ENCODE measurements around the gene AXIN1. TPM values are rescaled to one million over a fixed set of nuclear protein-coding genes. Genes with fewer than 3 reads are reported as not detected.

AXIN1 gene
- total RNA-seq, 1 experiment from 2014 or later: 42.0 TPM

DNA sequence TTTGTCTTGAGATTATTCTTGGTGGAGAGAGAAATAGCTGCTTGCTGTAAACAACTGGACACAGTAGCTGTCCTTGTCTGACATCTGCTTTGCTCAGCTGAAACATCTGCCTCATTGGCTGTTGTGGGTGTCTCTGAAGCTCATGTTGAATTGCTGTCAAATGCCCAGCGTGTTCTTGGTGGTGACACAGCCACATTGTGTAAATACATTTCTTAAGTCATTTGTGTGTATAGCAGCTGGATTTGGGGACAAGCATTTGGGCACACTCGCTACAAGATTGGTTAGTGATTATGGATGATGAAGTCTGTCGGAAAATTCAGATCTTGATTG lies 112.6 kb downstream of the AXIN1 start:
- no peak for DNase-seq
- H3K4me1 ChIP-seq (replicated peaks; ENCODE audit: insufficient read depth): no peaks in the 10 kb centered on the region
- H3K27me3 ChIP-seq (ENCODE audit: insufficient read depth, low read depth): no peaks in the 10 kb centered on the region
- intact Hi-C loops (cut with micrococcal nuclease; ENCODE audit: unreplicated experiment): no loop called here
- no peak overlapping the region for H3K4me3 ChIP-seq
- H2AFZ ChIP-seq: no peak overlapping the region
- H3F3A ChIP-seq (ENCODE audit: insufficient read depth, low read depth): peaks cover 14% of the 10 kb centered on the region
- peaks cover 17% of the 10 kb centered on the region for H3K79me2 ChIP-seq (ENCODE audit: low read depth)
- CTCF ChIA-PET: no interaction called here
- no peaks in the 10 kb centered on the region for H3K36me3 ChIP-seq (ENCODE audit: low read depth)
- no peak overlapping the region for H3K4me2 ChIP-seq
- H3K9me2 ChIP-seq (ENCODE audit: insufficient read depth): no peaks in the 10 kb centered on the region
- 0 out of 2 replicates have a peak, but pooled peaks cover 3% of the 10 kb centered on the region for H4K20me1 ChIP-seq (ENCODE audit: insufficient read depth)
- TF ChIP-seq, protein P1, sequence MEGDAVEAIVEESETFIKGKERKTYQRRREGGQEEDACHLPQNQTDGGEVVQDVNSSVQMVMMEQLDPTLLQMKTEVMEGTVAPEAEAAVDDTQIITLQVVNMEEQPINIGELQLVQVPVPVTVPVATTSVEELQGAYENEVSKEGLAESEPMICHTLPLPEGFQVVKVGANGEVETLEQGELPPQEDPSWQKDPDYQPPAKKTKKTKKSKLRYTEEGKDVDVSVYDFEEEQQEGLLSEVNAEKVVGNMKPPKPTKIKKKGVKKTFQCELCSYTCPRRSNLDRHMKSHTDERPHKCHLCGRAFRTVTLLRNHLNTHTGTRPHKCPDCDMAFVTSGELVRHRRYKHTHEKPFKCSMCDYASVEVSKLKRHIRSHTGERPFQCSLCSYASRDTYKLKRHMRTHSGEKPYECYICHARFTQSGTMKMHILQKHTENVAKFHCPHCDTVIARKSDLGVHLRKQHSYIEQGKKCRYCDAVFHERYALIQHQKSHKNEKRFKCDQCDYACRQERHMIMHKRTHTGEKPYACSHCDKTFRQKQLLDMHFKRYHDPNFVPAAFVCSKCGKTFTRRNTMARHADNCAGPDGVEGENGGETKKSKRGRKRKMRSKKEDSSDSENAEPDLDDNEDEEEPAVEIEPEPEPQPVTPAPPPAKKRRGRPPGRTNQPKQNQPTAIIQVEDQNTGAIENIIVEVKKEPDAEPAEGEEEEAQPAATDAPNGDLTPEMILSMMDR (conservative IDR thresholded peaks at IDR 0.05): no peak
- no peak for TF ChIP-seq EZH2 (IDR thresholded peaks at IDR 0.05; ENCODE audit: low read depth)
- H3K27ac ChIP-seq: no peak overlapping the region
- POLR2A ChIA-PET (ENCODE audit: unreplicated experiment): interaction anchor here (0.6 kb wide), 1 partner anchor 187 kb away, joined by 4 read pairs; the partner anchor contains the start of gene POLR3K
- H3K9me3 ChIP-seq (ENCODE audit: insufficient read depth, low read depth): no peaks in the 10 kb centered on the region
- BruUV-seq (replicated peaks): no TSS peak

Other genes starting within 250 kb of the AXIN1 start
- 56.8 and 66.6 TPM in 2 replicates for gene NPRL3, start 214.1 kb downstream of the AXIN1 start, total RNA-seq (2021)
- not detected in 2 replicates for gene HBZ, start 200.1 kb downstream of the AXIN1 start, total RNA-seq (2021)
- not detected in 2 replicates for gene HBM, start 186.7 kb downstream of the AXIN1 start, total RNA-seq (2021)
- gene HBA2, start 179.8 kb downstream of the AXIN1 start, total RNA-seq (2021): not detected in 2 replicates
- not detected in 2 replicates for gene HBA1, start 176.0 kb downstream of the AXIN1 start, total RNA-seq (2021)
- gene HBQ1, start 172.3 kb downstream of the AXIN1 start, total RNA-seq (2021): not detected in 2 replicates
- gene LUC7L, start 123.3 kb downstream of the AXIN1 start, total RNA-seq (2021): 64.3 and 66.9 TPM in 2 replicates
- 126 and 131 TPM in 2 replicates for gene FAM234A, start 117.9 kb downstream of the AXIN1 start, total RNA-seq (2021)
- not detected in 2 replicates for gene RGS11, start 76.8 kb downstream of the AXIN1 start, total RNA-seq (2021)
- gene ARHGDIG, start 72.1 kb downstream of the AXIN1 start, total RNA-seq (2021): not detected in 2 replicates
- not detected in 2 replicates for gene PDIA2, start 69.6 kb downstream of the AXIN1 start, total RNA-seq (2021)
- 130 and 150 TPM in 2 replicates for gene MRPL28, start 17.8 kb upstream of the AXIN1 start, total RNA-seq (2021)
- 41.4 and 45.6 TPM in 2 replicates for gene PGAP6, start 29.3 kb upstream of the AXIN1 start, total RNA-seq (2021)
- gene NME4, start 44.5 kb upstream of the AXIN1 start, total RNA-seq (2021): 157 and 159 TPM in 2 replicates
- gene DECR2, start 49.2 kb upstream of the AXIN1 start, total RNA-seq (2021): 65.4 and 78.4 TPM in 2 replicates
- gene RAB11FIP3, start 72.9 kb upstream of the AXIN1 start, total RNA-seq (2021): 38.4 and 42.4 TPM in 2 replicates
- 66.8 and 68.9 TPM in 2 replicates for gene CAPN15, start 175.0 kb upstream of the AXIN1 start, total RNA-seq (2021)
- 0.35 TPM in 1 of 2 replicates, not detected in the other for gene PRR35, start 207.7 kb upstream of the AXIN1 start, total RNA-seq (2021)
- gene NHLRC4, start 214.3 kb upstream of the AXIN1 start, total RNA-seq (2021): not detected in 2 replicates
- gene PIGQ, start 217.2 kb upstream of the AXIN1 start, total RNA-seq (2021): 72.5 and 96.1 TPM in 2 replicates
- gene RAB40C, start 237.3 kb upstream of the AXIN1 start, total RNA-seq (2021): 43.6 and 47.1 TPM in 2 replicates

All from PC-9 (cell line).